ENCODE results near the gene FGGY. TPM values are rescaled to one million over a fixed set of nuclear protein-coding genes. Genes with fewer than 3 reads are reported as not detected.
"Not testable (repeated sequence)": the region's sequence is repeated elsewhere in the genome, so short reads cannot be mapped to it uniquely, and the experiment has no call there.

Gene FGGY
- total and polyA plus RNA-seq, 2 donors (not counting 3 experiments of a cell fraction or from before 2014, with no cell fraction given) = 5.6 to 6.4 TPM

- no peak overlapping the region for H3K4me2 ChIP-seq (ENCODE audit: insufficient read depth, low read length)
- POLR2A ChIA-PET = no interaction called here
- no peak overlapping the region for H2AFZ ChIP-seq (ENCODE audit: low read depth, low read length)
- intact Hi-C loops (cut with micrococcal nuclease) (no loop called here), dilution Hi-C loops (cut with MboI; ENCODE audit: extremely low pct_ligation_motif_present, low sequenced_read_pairs) (no loop called here)
- H3K4me3 ChIP-seq (replicated peaks in 1 of 3; ENCODE audit: insufficient read depth in 1 of 3, low read depth in 1 of 3, low read length in 3 of 3) = no peak overlapping the region
- no TSS peak for BruUV-seq (replicated peaks)
- H3K9ac ChIP-seq (replicated peaks; ENCODE audit: extremely low read depth, insufficient read depth, low read length) = no peak overlapping the region
- no peaks in the 10 kb centered on the region for H3K79me2 ChIP-seq (ENCODE audit: control insufficient read depth, insufficient read depth, low read length)
- no peaks in the 10 kb centered on the region for H3K36me3 ChIP-seq (ENCODE audit: control insufficient read depth in 2 of 2, extremely low read depth in 1 of 2, insufficient read depth in 2 of 2, low read length in 2 of 2)
- no peak for FAIRE-seq
- H3K27ac ChIP-seq (ENCODE audit: insufficient read depth, low read depth, low read length) = no peak overlapping the region
- H4K20me1 ChIP-seq (replicated peaks; ENCODE audit: control insufficient read depth, extremely low read depth, insufficient read depth, low read length) = no peaks in the 10 kb centered on the region
- TF ChIP-seq GATA2 (IDR thresholded peaks at IDR 0.05; ENCODE audit: insufficient read depth, insufficient read length, low read depth, low read length) (no peak), EZH2 (IDR thresholded peaks at IDR 0.05; ENCODE audit: borderline replicate concordance, low read depth, low read length, severe bottlenecking) (no peak), FOS (IDR thresholded peaks at IDR 0.05; ENCODE audit: borderline replicate concordance, insufficient read depth, low read length) (no peak), JUN (IDR thresholded peaks at IDR 0.05; ENCODE audit: borderline replicate concordance, insufficient read depth, insufficient read length, low read depth) (no peak), MYC (IDR thresholded peaks at IDR 0.05; ENCODE audit: low read depth, low read length) (no peak), POLR2AphosphoS5 (IDR thresholded peaks at IDR 0.05; ENCODE audit: insufficient read depth, low read depth, low read length) (no peak), POLR2A (IDR thresholded peaks at IDR 0.05; ENCODE audit: low read depth, low read length) (no peak)
- TF ChIP-seq, protein P1, sequence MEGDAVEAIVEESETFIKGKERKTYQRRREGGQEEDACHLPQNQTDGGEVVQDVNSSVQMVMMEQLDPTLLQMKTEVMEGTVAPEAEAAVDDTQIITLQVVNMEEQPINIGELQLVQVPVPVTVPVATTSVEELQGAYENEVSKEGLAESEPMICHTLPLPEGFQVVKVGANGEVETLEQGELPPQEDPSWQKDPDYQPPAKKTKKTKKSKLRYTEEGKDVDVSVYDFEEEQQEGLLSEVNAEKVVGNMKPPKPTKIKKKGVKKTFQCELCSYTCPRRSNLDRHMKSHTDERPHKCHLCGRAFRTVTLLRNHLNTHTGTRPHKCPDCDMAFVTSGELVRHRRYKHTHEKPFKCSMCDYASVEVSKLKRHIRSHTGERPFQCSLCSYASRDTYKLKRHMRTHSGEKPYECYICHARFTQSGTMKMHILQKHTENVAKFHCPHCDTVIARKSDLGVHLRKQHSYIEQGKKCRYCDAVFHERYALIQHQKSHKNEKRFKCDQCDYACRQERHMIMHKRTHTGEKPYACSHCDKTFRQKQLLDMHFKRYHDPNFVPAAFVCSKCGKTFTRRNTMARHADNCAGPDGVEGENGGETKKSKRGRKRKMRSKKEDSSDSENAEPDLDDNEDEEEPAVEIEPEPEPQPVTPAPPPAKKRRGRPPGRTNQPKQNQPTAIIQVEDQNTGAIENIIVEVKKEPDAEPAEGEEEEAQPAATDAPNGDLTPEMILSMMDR (IDR thresholded peaks at IDR 0.05; ENCODE audit: extremely low read depth in 1 of 2, insufficient read depth in 1 of 2, low read depth in 1 of 2, low read length in 2 of 2) = no peak
- TF ChIP-seq, protein P2, sequence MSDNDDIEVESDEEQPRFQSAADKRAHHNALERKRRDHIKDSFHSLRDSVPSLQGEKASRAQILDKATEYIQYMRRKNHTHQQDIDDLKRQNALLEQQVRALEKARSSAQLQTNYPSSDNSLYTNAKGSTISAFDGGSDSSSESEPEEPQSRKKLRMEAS (IDR thresholded peaks at IDR 0.05; ENCODE audit: insufficient read depth, insufficient read length) = no peak
- no peak for DNase-seq (ENCODE audit: low read depth, low spot score)
- H3K27me3 ChIP-seq (ENCODE audit: control insufficient read depth in 2 of 2, insufficient read depth in 2 of 2, low read length in 2 of 2) = no peaks in the 10 kb centered on the region
- no peaks in the 10 kb centered on the region for H3K9me3 ChIP-seq (replicated peaks; ENCODE audit: control insufficient read depth, insufficient read depth, low read length)
- no peaks in the 10 kb centered on the region for H3K9me1 ChIP-seq (replicated peaks; ENCODE audit: control insufficient read depth, extremely low read depth, insufficient read depth, low read length)
- CTCF ChIA-PET = no interaction called here
- no peaks in the 10 kb centered on the region for H3K4me1 ChIP-seq (ENCODE audit: control insufficient read depth, extremely low read depth, insufficient read depth, low read length)
Measured at GRCh38 chr1:59458884-59459283, 162.0 kb downstream of the FGGY start.

GRCh38 chr1:59462942-59463341 is 166.0 kb downstream of the FGGY start:
- H3K4me1 ChIP-seq (ENCODE audit: control insufficient read depth, extremely low read depth, insufficient read depth, low read length); H3K27ac ChIP-seq (ENCODE audit: insufficient read depth, low read depth, low read length); dilution Hi-C loops (cut with MboI; ENCODE audit: extremely low pct_ligation_motif_present, low sequenced_read_pairs); intact Hi-C loops (cut with micrococcal nuclease); H3K4me2 ChIP-seq (ENCODE audit: insufficient read depth, low read length); H3K9ac ChIP-seq (replicated peaks; ENCODE audit: extremely low read depth, insufficient read depth, low read length); FAIRE-seq; H2AFZ ChIP-seq (ENCODE audit: low read depth, low read length); DNase-seq (ENCODE audit: low read depth, low spot score); H3K79me2 ChIP-seq (ENCODE audit: control insufficient read depth, insufficient read depth, low read length); H3K9me1 ChIP-seq (replicated peaks; ENCODE audit: control insufficient read depth, extremely low read depth, insufficient read depth, low read length); POLR2A ChIA-PET; H3K27me3 ChIP-seq (ENCODE audit: control insufficient read depth in 2 of 2, insufficient read depth in 2 of 2, low read length in 2 of 2); BruUV-seq (replicated peaks); H3K9me3 ChIP-seq (replicated peaks; ENCODE audit: control insufficient read depth, insufficient read depth, low read length); H3K4me3 ChIP-seq (replicated peaks in 1 of 3; ENCODE audit: insufficient read depth in 1 of 3, low read depth in 1 of 3, low read length in 3 of 3); H4K20me1 ChIP-seq (replicated peaks; ENCODE audit: control insufficient read depth, extremely low read depth, insufficient read depth, low read length); H3K36me3 ChIP-seq (ENCODE audit: control insufficient read depth in 2 of 2, extremely low read depth in 1 of 2, insufficient read depth in 2 of 2, low read length in 2 of 2); CTCF ChIA-PET: not testable (repeated sequence)

- H3K4me1 ChIP-seq (ENCODE audit: control insufficient read depth, extremely low read depth, insufficient read depth, low read length); H3K9ac ChIP-seq (replicated peaks; ENCODE audit: extremely low read depth, insufficient read depth, low read length); H3K36me3 ChIP-seq (ENCODE audit: control insufficient read depth in 2 of 2, extremely low read depth in 1 of 2, insufficient read depth in 2 of 2, low read length in 2 of 2); H3K9me1 ChIP-seq (replicated peaks; ENCODE audit: control insufficient read depth, extremely low read depth, insufficient read depth, low read length); H3K27me3 ChIP-seq (ENCODE audit: control insufficient read depth in 2 of 2, insufficient read depth in 2 of 2, low read length in 2 of 2); H3K79me2 ChIP-seq (ENCODE audit: control insufficient read depth, insufficient read depth, low read length); H3K27ac ChIP-seq (ENCODE audit: insufficient read depth, low read depth, low read length); FAIRE-seq; H4K20me1 ChIP-seq (replicated peaks; ENCODE audit: control insufficient read depth, extremely low read depth, insufficient read depth, low read length); H3K4me3 ChIP-seq (replicated peaks in 1 of 3; ENCODE audit: insufficient read depth in 1 of 3, low read depth in 1 of 3, low read length in 3 of 3); CTCF ChIA-PET; BruUV-seq (replicated peaks); H3K9me3 ChIP-seq (replicated peaks; ENCODE audit: control insufficient read depth, insufficient read depth, low read length); intact Hi-C loops (cut with micrococcal nuclease); H3K4me2 ChIP-seq (ENCODE audit: insufficient read depth, low read length); dilution Hi-C loops (cut with MboI; ENCODE audit: extremely low pct_ligation_motif_present, low sequenced_read_pairs); POLR2A ChIA-PET; H2AFZ ChIP-seq (ENCODE audit: low read depth, low read length): not testable (repeated sequence)
- peak; percentile 55 for DNase-seq (ENCODE audit: low read depth, low spot score)
Measured at GRCh38 chr1:59465478-59465877, 168.6 kb downstream of the FGGY start.

All from endothelial cell of umbilical vein (primary cell).